NCI-H510A (cell line): ENCODE measurements around the gene TRIM73.
"Not testable (repeated sequence)": the region's sequence is repeated elsewhere in the genome, so short reads cannot be mapped to it uniquely, and the experiment has no call there.

ENCODE experiments used
- DNase-seq: peaks from one replicate; lab custom pipeline; 2025; lab: John Stamatoyannopoulos, UW

TRIM73 gene

GRCh38 chr7:75395329-75395728 lies at the start of gene TRIM73:
TSS of gene TRIM73 (plus strand) at chr7:75395629. CDS start at chr7:75398934, 3,305 bp downstream.
- not testable (repeated sequence) for DNase-seq

DNA sequence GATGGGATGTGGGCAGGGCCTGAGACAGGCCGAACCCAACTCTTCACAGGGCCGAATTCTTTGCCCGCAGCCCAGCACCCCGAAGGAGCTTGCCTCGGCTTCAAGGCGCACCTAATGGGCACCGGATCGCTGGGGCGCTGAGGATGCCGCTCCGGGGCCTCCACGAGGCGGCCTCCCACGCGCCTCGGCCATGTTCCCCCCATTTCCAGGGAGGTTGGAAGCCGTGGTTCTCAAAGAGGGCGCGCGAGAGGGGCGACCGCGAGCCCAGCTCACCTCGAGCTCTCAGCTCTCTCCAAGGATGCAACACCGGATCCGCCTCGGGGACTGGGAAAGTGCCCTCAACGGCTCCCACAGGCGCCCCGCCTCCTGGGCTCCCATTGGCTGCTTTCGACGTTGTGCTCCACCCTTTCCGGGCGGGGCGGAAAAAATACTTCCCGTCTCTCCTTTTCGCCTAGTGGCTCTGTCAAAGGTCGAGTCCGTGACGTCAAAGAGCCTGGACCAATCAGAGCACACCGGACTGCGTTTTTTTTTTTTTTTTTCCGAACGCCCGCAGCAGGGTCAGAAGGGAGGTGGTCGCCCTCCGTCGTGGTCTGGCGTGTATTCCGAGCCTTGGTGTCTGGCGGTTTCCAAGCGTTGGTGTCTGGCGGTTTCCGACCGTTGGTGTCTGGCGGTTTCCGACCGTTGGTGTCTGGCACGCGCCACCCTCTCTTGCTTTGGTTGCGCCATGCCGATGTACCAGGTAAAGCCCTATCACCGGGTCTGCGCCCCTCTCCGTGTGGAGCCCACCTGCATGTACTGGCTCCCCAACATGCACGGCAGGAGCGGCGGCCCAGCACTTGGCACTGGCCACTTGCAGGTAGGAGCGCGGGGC lies 36.5 kb upstream of the TRIM73 start:
- DNase-seq, result not testable (repeated sequence)

DNA sequence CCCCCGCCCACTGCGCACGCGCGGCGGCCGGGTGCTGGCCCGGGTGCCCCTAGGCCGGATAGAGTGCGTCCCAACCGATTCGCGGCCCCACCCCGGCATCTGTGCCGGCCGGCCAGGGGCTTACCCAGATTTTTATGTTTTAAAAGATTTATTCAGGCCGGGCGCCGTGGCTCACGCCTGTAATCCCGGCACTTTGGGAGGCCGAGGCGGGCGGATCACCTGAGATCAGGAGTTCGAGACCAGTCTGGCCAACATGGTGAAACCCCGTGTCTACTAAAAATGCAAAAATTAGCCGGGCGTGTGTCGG lies 35.9 kb upstream of the TRIM73 start:
- not testable (repeated sequence) for DNase-seq

GRCh38 chr7:75364079-75364478 lies 31.4 kb upstream of the TRIM73 start:
- DNase-seq, result not testable (repeated sequence)

DNA sequence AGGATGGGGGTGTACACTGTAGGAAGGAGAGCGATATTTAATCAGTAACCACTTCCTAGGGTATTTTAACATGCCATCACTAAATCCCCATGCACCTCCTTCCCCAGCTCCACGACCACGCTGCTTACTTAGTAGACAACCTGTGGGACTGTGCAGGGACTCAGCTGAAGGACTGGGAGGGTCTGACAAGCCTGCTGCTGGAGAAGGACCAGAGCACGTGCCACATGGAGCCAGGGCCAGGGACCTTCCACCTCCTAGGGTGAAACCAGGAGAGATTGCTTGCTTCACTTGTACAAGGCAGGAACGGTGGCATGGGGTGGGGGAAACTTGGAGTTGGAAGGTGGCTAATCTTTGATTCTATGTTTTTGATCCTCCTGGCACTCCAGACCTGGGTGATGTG lies 28.8 kb upstream of the TRIM73 start:
- DNase-seq, result not testable (repeated sequence)

GRCh38 chr7:75367313-75367712 lies 28.1 kb upstream of the TRIM73 start:
- not testable (repeated sequence) for DNase-seq

DNA sequence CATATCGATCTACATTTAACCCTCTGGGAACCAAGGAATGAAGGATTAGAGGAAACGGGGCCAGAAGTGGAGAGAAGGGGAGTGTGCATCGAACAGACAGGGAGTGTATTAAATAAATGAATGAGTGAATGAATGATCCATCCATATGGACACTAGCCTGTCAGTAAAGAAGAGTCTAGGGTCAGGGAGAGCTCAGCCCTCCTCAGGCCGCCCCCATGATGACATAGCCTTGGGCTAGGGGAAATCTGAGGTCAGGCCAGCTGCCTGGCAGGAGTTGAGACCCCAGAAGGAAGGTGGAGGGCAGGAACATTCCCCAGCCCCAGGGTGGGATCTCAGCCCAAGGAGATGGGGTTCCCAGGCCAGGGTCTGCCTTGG lies 21.3 kb upstream of the TRIM73 start:
- not testable (repeated sequence) for DNase-seq

GRCh38 chr7:75374519-75375317 lies 20.7 kb upstream of the TRIM73 start:
- DNase-seq, result not testable (repeated sequence)

- DNase-seq, result not testable (repeated sequence)
These were observed 2.2 kb upstream of the TRIM73 start for GRCh38 chr7:75393194-75393593.

DNA sequence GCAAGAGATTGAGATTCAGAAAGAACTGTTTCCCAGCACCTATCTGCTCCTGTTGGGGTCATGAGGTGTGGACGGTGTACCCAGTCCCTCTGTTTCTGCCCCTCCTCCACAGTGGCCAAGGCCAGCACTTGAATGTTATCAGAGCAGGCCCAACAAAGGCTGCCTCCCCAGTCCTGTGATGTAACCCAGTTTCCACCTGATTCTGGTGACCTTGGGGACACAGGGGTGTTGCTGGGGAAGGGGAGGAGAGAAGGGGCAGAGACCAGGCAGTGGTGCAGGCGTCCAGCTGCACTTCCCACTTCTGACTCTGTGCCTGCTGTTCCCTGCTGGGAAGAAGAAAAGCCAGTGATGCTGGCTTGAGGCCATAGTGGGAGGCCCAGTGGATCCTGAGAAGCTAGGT lies 2.4 kb downstream of the TRIM73 start:
- DNase-seq, result not testable (repeated sequence)

- DNase-seq, result not testable (repeated sequence)
These were observed 3.6 kb downstream of the TRIM73 start for GRCh38 chr7:75398771-75399700.

- not testable (repeated sequence) for DNase-seq
These were observed 5.1 kb downstream of the TRIM73 start for GRCh38 chr7:75400575-75400974.

DNA sequence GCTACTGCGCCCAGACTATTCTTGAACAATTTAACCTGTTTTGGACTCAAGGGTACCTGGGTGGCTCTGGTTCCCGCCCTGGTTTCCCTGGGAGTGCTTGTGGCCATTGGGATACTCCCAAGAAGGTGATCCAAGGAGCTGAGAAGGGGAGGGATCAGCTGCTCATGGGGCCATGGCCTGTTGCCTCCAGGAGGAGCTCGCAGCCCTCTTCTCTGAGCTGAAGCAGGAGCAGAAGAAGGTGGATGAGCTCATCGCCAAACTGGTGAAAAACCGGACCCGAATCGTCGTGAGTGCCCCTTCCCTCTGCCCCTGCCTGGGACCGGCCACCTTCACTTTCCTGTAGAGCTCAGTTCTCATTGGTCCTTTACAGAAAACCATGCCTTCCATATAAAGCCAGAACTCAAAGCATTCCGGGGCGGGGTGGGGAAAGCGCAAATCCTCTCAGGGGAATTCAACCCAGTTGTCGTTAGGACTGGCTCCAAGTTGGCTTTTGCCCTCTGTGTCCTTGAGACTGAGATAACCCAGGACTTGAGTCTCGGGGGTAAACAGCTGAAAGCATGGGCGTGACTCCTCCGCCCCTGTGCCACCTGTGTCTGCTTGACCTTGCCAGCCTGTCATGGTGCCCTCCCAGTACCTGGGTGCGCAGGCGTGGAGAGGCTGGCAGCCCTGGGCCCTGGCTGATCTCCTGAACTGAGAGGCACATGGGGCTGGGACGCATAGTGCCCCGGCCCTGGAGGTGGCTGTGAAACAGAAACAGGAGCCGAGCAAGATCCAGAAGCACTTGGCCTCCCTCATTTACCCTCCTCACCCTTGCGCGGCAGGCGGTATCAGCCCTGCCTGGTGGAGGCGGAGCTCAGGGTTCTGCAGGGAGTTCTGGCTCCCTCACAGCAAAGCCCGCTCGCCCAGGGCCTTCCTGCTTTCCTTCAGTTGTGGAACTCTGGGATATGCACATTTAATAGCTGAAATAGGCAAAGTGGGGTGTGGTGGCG lies 8.3 kb downstream of the TRIM73 start:
- not testable (repeated sequence) for DNase-seq

DNA sequence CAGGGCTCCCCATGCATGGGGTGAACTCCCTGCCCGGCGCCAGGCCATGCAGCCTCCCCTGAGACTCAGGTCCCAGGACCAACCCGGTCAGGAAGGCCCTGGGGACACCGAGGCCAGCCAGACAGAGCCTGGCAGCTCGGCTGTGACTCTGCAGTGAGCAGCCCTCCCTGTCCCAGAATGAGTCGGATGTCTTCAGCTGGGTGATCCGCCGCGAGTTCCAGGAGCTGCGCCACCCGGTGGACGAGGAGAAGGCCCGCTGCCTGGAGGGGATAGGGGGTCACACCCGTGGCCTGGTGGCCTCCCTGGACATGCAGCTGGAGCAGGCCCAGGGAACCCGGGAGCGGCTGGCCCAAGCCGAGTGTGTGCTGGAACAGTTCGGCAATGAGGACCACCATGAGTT lies 9.2 kb downstream of the TRIM73 start:
- not testable (repeated sequence) for DNase-seq

- not testable (repeated sequence) for DNase-seq
These were observed 14.7 kb downstream of the TRIM73 start for GRCh38 chr7:75409880-75410822.

DNA sequence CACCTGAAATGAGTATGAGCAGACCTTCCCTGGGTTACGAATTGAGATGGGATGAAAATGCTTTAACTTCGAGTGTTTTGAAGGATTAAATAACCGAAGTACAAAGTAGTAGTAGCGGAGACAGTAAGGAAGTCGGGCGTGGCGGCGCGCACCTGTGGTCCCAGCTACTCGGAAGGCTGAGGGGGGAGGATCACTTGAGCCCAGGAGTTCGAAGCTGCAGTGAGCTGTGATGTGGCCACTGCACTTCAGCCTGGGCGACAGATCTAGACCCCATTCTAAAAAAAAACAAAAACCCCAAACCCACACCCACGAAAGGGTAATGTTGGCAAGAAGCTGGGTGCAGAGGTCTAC lies 15.4 kb downstream of the TRIM73 start:
- not testable (repeated sequence) for DNase-seq

DNA sequence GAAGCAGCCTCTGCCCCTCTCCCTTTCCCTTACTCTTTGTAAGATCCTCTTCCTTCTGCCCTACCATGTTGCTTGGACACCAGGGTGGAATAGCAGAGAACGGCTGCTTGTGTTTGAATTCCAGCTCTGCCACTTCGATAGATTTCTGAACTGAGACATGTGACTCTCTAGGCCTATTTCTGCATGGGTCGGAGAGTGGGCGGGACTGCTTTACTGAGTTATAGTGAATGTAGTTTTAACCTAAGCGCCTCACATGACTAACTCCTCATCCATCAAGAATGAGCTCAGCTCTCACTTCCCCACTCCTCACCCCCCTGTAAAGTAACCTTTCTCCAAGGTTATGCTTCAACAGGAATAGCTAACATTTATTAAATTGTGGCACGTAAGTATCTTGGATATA lies 18.8 kb downstream of the TRIM73 start:
- DNase-seq, result not testable (repeated sequence)

- DNase-seq, result not testable (repeated sequence)
These were observed 19.4 kb downstream of the TRIM73 start for GRCh38 chr7:75414708-75415427.

GRCh38 chr7:75415428-75415817 lies 20.0 kb downstream of the TRIM73 start:
- DNase-seq, result not testable (repeated sequence)
